GM08714 (cell line): ENCODE results near the gene KIFBP.
A peak's percentile ranks its signal among the peaks of the same experiment; 100 is the strongest.
"Not testable (repeated sequence)": the region's sequence is repeated elsewhere in the genome, so short reads cannot be mapped to it uniquely, and the experiment has no call there.

Experiments used
- H3K4me3 ChIP-seq: fragments of 200-500 bp; sonication (Bioruptor generic); 2 replicates; pipeline ENCODE4 v1.5.1; 2014; ENCODE audit warnings: mild to moderate bottlenecking, low read length, inconsistent platforms
- ZNF274 ChIP-seq: IDR thresholded peaks from 2 replicates; pipeline ENCODE4 v1.6.1; 2012; ENCODE audit warnings: mild to moderate bottlenecking, low read depth, low read length

The KIFBP gene

GRCh38 chr10:68981074-68981473, 7.5 kb upstream of the KIFBP start:
- no peak for TF ChIP-seq ZNF274
- H3K4me3 ChIP-seq = no peak overlapping the region

GRCh38 chr10:68982389-68982788, 6.2 kb upstream of the KIFBP start:
- no peak overlapping the region for H3K4me3 ChIP-seq
- no peak for TF ChIP-seq ZNF274

GRCh38 chr10:68987611-68988010, 992 bp upstream of the KIFBP start:
- no peak for TF ChIP-seq ZNF274
- H3K4me3 ChIP-seq = no peak overlapping the region

- TF ChIP-seq ZNF274 = no peak
- peak overlapping the region; percentile 73 for H3K4me3 ChIP-seq
These were observed 851 bp downstream of the KIFBP start for GRCh38 chr10:68989317-68989990.

- TF ChIP-seq ZNF274 = no peak
- no peak overlapping the region for H3K4me3 ChIP-seq
These were observed 4.2 kb downstream of the KIFBP start for GRCh38 chr10:68992636-68993440.

- H3K4me3 ChIP-seq = peak overlapping the region; percentile 34; the same call in 1 of the 2 replicates
- TF ChIP-seq ZNF274 = no peak
These were observed 8.6 kb downstream of the KIFBP start for GRCh38 chr10:68997211-68997610.

- no peak for TF ChIP-seq ZNF274
These were observed 16.2 kb downstream of the KIFBP start for GRCh38 chr10:69004821-69005220.

GRCh38 chr10:69005704-69006485, 17.3 kb downstream of the KIFBP start:
- H3K4me3 ChIP-seq = no peak overlapping the region
- no peak for TF ChIP-seq ZNF274

More at GRCh38 chr10:69004821-69005220, 16.2 kb downstream of the KIFBP start:
- no peak overlapping the region for H3K4me3 ChIP-seq

GRCh38 chr10:69007260-69007659, 18.7 kb downstream of the KIFBP start:
- no peak for TF ChIP-seq ZNF274
- no peak overlapping the region for H3K4me3 ChIP-seq

GRCh38 chr10:69009360-69009759, 20.8 kb downstream of the KIFBP start:
- TF ChIP-seq ZNF274 = no peak
- H3K4me3 ChIP-seq = no peak overlapping the region

GRCh38 chr10:69010151-69010640, 21.6 kb downstream of the KIFBP start:
- TF ChIP-seq ZNF274 = no peak

GRCh38 chr10:69012778-69013177, 24.2 kb downstream of the KIFBP start:
- not testable (repeated sequence) for H3K4me3 ChIP-seq

More at GRCh38 chr10:69010151-69010640, 21.6 kb downstream of the KIFBP start:
- no peak overlapping the region for H3K4me3 ChIP-seq

GRCh38 chr10:69014171-69014570, 25.6 kb downstream of the KIFBP start:
- H3K4me3 ChIP-seq = no peak overlapping the region
- TF ChIP-seq ZNF274 = no peak

- no peak for TF ChIP-seq ZNF274
- H3K4me3 ChIP-seq = no peak overlapping the region
These were observed 30.0 kb downstream of the KIFBP start for GRCh38 chr10:69018613-69019012.
